Measurements from ENCODE around the gene SMIM44. TPM values are rescaled to one million over a fixed set of nuclear protein-coding genes. Genes with fewer than 3 reads are reported as not detected.

SMIM44 gene
- total and polyA plus RNA-seq, 2 donors (not counting 1 experiment from before 2014, with no cell fraction given) = not detected

DNA sequence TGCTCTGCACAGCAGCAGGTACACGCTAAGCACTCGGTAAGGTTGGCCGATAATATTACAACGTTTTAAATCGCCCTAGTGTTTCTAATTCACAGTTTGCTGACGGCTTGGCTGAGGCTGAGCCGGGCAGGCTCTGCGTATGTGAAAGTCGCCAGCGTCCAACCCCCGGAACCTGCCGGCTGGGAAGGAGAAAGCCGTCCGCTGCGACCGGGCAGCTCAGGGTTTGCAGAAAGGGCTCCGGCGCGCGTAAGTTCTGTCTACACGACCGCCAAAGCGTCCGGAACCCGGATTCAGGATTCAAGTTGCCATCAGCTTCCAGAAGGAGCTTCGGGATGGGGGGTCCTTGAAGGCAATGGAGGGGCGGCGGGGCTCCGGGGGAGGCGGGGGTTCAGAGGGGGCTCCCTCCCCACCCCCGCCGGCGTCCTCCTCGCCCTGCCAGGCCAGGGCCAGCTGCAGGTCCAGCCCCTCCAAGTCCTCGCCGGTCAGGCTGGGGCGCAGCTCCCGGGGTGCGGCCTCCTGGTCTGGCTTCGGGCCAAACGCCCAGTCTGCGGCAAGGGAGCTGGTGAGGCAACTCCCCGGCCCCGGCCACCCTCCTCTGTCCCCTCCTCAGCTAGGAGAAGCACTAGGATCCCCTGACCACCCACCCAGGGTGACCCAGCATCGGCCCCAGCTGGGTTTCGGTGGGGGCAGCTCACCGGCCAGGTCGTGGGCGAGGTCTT is 575 bp downstream of the SMIM44 start:
- H3K4me2 ChIP-seq (replicated peaks; ENCODE audit: low read depth, low read length, poor library complexity, severe bottlenecking) = no peak overlapping the region
- intact Hi-C loops (cut with micrococcal nuclease) = no loop called here
- H3K36me3 ChIP-seq (replicated peaks in 1 of 2; ENCODE audit: control extremely low read depth in 1 of 2, control insufficient read depth in 1 of 2, extremely low read depth in 1 of 2, insufficient read depth in 2 of 2, low read length in 1 of 2) = no peaks in the 10 kb centered on the region
- H3K27ac ChIP-seq (ENCODE audit: low read length in 2 of 2) = no peak overlapping the region
- ATAC-seq (ENCODE audit: low read depth) = no peak
- Mint-ChIP-seq H3K4me3 (no peak overlapping the region), H3K4me1 (peaks cover 18% of the 10 kb centered on the region), H3K9me3 (ENCODE audit: insufficient read depth) (no peaks in the 10 kb centered on the region), H3K27me3 (peaks cover 5% of the 10 kb centered on the region), H3K27ac (no peak overlapping the region)
- WGBS (ENCODE audit: insufficient coverage) = 96% methylated on average over 49 of the region's 49 CpGs
- TF ChIP-seq, protein P1, sequence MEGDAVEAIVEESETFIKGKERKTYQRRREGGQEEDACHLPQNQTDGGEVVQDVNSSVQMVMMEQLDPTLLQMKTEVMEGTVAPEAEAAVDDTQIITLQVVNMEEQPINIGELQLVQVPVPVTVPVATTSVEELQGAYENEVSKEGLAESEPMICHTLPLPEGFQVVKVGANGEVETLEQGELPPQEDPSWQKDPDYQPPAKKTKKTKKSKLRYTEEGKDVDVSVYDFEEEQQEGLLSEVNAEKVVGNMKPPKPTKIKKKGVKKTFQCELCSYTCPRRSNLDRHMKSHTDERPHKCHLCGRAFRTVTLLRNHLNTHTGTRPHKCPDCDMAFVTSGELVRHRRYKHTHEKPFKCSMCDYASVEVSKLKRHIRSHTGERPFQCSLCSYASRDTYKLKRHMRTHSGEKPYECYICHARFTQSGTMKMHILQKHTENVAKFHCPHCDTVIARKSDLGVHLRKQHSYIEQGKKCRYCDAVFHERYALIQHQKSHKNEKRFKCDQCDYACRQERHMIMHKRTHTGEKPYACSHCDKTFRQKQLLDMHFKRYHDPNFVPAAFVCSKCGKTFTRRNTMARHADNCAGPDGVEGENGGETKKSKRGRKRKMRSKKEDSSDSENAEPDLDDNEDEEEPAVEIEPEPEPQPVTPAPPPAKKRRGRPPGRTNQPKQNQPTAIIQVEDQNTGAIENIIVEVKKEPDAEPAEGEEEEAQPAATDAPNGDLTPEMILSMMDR (IDR thresholded peaks at IDR 0.05) = no peak
- no peak for TF ChIP-seq EZH2 (IDR thresholded peaks at IDR 0.05; ENCODE audit: borderline replicate concordance, insufficient read depth, low read depth, low read length, poor library complexity, severe bottlenecking)
- H3K4me3 ChIP-seq (ENCODE audit: control extremely low read depth in 1 of 5, extremely low read depth in 1 of 5, insufficient read depth in 1 of 5, low read depth in 2 of 5, low read length in 4 of 5) = no peak overlapping the region
- no peaks in the 10 kb centered on the region for H4K20me1 ChIP-seq (ENCODE audit: control insufficient read depth, insufficient read depth, low read length, poor library complexity, severe bottlenecking)
- no peak overlapping the region for H3K9ac ChIP-seq (ENCODE audit: low read length)
- POLR2A ChIA-PET = no interaction called here
- DNase-seq = no peak
- peaks cover 0 to 7% (median 0%) of the 10 kb centered on the region in 4 experiments for H3K27me3 ChIP-seq (replicated peaks in 1 of 4; ENCODE audit: control extremely low read depth in 1 of 4, control insufficient read depth in 3 of 4, insufficient read depth in 4 of 4, low read length in 3 of 4)
- peaks cover 0 to 13% (median 0%) of the 10 kb centered on the region in 3 donors for H3K9me3 ChIP-seq (ENCODE audit: control extremely low read depth in 1 of 3, control insufficient read depth in 2 of 3, insufficient read depth in 1 of 3, low read length in 2 of 3)
- CTCF ChIA-PET = interaction anchor here (0.9 to 2.9 kb wide), 2 partner anchors 45 to 157 kb away, joined by 3 to 19 read pairs; no protein-coding TSS in a partner anchor
- no peaks in the 10 kb centered on the region for H3K79me2 ChIP-seq (ENCODE audit: control insufficient read depth, insufficient read depth, low read length)
- no peak overlapping the region for H2AFZ ChIP-seq (ENCODE audit: insufficient read depth, low read depth, low read length, poor library complexity, severe bottlenecking)
- peaks cover 17 to 31% of the 10 kb centered on the region in 2 donors for H3K4me1 ChIP-seq (ENCODE audit: control insufficient read depth in 2 of 2, insufficient read depth in 2 of 2, low read length in 2 of 2)

All from B cell (primary cell).